ENCODE data around the gene ASB7.
"Not testable (repeated sequence)": the region's sequence is repeated elsewhere in the genome, so short reads cannot be mapped to it uniquely, and the experiment has no call there.

The ASB7 gene, protein sequence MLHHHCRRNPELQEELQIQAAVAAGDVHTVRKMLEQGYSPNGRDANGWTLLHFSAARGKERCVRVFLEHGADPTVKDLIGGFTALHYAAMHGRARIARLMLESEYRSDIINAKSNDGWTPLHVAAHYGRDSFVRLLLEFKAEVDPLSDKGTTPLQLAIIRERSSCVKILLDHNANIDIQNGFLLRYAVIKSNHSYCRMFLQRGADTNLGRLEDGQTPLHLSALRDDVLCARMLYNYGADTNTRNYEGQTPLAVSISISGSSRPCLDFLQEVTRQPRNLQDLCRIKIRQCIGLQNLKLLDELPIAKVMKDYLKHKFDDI

DNA sequence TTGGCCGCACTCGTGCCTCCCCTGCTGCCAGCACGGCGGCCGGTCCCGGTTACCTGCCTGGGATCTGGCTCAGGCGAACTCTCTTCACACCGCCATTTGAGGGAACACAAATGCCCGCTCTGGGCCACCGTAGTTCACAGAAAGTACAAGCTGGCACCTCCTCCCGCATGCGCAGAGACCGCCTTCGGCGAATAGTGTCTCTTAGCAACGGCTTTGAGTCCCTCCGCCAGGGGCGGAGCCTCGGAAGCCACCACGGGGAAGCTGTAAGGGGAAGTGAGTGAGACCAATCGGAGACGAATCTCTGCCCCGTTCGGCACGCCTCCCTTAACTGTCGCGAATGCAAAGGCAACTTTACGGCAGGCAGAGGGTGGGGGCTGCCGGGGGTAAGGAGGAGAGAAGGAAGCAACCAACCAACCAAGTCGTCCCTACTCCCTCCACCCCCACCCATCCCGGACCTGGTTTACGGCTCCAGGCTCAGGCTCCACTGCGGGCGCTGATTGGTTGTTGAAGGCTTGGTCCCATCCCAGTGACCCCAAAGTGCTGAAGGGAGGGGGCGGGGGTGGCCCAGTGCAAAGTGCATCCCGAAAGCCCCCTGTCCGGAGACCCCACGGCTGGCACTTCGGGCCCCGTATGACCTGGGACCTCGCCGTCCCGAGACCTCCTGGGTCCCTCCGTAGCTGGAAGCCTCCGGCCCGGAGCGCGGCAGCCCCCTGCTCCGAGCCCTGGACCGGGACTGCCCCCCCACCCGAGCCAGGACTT lies at the start of gene ASB7, which contains the start of gene LINS1:
TSS of gene ASB7 (plus strand) at position 526 of the 759 bp plus-strand sequence. CDS start 9,628 bp downstream, outside the sequence.
TSS of gene LINS1 (minus strand) at position 121 of the 759 bp plus-strand sequence. CDS start 21,342 bp downstream, outside the sequence.
- peak; percentile 92 for DNase-seq (ENCODE audit: extremely low spot score, insufficient read length, low read depth)
- FAIRE-seq = peak; percentile 100

DNA sequence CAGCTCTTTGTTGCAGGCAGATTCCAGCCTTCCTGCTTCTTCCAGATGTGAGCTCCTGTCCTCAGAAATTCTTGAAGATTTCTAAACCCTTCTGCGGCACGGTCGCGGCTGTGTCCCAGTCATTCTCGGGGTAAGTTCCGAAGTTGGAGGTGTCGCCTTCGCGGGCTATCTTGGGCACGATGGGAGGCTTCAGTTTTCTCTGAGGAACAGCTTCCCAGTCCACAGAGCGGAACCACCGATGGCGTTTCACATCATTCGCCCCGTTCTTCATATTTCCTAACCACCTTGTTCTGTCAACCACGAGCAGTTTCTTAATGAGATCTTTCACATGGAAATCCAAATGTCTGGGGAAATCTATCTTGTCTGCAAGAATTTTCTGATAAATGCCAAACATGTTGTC lies 48.9 kb upstream of the ASB7 start:
- FAIRE-seq = no peak
- no peak for DNase-seq (ENCODE audit: extremely low spot score, insufficient read length, low read depth)

DNA sequence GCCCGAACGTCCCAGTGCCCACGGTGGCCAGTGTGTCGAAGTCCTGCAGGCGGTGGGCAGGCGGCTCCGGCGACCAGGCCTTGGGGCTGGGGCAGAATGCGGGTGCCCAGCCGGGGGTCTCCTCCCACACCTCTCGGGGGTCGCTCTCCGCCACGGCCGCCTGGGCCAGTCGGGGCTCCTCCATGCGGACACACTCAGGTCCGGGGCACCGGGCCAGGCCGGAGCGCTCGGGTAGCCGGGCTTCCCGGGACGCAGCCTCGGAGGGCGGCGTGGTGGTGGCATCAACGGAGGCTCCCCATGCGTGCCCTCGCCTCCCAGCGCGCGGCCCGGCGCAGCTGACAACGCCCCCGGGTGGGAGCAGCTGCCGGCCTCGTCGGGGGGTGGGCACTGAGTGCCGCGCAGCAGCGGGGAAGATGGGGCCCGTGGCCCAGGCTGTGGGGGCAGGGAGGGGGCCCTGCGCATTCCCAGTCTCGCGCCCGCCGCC lies 43.6 kb upstream of the ASB7 start:
- no peak for FAIRE-seq
- no peak for DNase-seq (ENCODE audit: extremely low spot score, insufficient read length, low read depth)

DNA sequence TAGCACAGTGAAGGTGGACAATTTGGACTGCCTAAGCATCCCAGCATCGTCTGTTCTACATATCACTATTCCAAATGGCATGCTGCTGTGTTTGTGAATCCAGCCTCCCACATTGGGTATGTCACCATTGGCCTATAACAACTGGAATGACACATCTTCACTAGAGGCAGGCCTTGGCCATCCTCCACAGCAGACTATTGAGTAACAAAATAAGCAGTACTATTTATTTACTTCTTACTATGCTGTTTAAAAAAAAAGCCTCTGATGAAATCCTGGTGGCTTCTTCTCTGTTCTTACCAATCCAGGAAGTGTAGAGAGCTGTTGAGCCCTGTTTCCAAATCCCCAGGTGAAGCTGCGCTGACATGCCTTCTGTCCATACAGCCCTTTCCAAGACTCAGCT lies 43.1 kb upstream of the ASB7 start:
- DNase-seq (ENCODE audit: extremely low spot score, insufficient read length, low read depth) (no peak), FAIRE-seq (no peak)

DNA sequence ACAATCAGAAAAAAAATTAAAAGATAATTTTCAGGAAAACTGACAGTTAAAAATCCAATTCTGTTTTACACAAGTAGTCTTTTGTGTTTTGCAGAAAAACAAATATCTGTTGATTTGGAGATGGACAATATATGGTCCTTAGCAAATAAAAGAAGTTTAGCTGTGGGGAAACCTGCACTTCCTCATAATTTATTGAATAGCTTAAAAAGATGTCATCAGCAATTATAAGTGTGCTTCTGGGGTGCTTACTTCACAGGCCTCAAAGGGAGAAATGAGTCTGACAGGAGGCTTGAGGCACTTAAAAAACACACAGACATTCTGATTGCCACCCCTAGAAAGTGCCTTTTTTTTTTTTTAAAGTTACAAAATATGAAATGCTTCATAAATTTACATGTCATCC lies 42.1 kb upstream of the ASB7 start:
- FAIRE-seq (no peak), DNase-seq (ENCODE audit: extremely low spot score, insufficient read length, low read depth) (no peak)

DNA sequence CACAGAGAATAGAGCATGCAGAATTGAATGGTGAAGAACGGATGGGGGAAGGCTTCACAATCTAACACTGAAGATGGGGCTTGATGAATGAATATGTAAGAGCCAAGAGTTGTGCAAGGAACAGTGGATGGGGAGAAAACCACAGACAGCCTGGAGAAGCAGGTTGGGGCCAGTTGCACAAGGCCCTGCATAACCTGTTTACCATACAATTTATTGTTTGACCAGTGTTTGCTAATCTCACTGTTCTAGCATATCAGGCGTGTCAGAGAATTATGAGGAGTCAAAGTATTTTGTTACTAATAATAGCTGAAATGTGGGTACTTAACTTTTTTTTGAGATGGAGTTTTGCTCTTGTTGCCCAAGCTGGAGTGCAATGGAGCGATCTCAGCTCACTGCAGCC lies 36.8 kb upstream of the ASB7 start:
- no peak for FAIRE-seq
- DNase-seq (ENCODE audit: extremely low spot score, insufficient read length, low read depth) = no peak

DNA sequence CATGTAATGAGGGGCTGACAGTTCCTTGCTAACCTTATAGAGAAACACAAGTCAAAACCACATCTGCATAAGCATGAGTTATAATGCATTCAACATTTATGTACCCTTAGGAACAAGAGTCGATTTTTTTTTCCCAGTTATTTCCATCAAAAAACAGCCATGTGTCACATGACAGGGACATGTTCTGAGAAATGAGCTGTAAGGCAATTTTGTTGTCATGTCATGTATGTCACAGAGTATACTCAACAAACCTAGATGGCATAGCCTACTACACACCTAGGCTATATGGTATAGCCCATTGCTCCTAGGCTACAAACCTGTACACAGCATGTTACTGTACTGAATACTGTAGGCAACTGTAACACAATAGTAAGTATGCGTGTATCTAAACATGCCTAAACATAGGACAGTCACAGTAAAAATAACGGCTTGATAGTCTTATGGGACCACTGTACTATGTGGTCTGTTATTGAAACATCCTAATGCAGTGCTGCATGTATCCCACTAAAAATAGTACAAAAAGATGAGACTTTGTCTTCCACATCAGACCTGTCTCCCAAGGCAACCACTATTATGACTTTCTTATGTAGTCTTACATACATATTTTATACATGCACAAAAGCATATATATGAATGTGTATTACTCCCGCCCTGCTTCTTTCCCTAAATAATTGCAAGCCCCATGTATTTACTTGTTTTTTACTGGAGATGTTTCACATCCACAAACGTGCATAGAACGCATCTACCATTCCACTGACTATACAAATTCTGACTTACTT lies 35.4 kb upstream of the ASB7 start:
- no peak for DNase-seq (ENCODE audit: extremely low spot score, insufficient read length, low read depth)
- FAIRE-seq = no peak

DNA sequence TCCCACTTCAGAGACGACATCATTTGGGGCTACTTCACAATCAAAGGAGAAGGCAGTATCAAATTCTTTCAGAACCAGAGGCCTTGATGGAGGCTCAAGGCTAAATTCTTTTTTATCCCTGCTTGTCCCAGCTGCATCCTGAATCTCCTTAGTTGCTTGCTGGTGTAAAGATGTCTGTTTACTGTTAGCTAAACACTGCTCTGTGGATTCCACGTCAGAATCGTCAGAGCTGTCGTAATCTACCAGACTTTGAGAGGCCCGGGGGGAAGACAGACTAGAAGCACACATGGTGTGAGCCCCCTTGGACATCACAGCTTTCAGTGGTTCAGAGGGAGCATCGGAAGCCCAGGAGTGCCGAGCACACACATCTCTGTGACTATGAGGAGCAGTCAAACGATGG lies 33.0 kb upstream of the ASB7 start:
- DNase-seq (ENCODE audit: extremely low spot score, insufficient read length, low read depth) (no peak), FAIRE-seq (no peak)

DNA sequence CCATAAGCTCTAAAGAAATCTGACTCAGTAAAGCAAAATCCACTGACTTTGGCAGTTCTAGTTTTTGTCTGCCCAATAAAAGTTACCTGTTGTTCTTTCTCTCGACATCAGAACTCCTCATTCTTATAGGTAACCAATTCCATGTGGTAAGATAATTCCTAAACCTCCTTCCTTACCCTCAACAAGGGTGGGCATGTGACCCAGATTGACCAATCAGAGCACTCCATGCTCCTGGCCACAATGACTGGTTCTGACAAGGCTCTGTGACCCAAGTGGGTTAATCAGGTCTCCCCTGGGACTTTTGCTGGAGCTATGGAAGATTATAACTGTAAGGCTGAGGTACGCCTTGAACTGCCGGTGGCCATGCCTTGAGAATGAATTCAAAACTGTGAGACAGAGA lies 32.1 kb upstream of the ASB7 start:
- DNase-seq (ENCODE audit: extremely low spot score, insufficient read length, low read depth) (no peak), FAIRE-seq (no peak)

DNA sequence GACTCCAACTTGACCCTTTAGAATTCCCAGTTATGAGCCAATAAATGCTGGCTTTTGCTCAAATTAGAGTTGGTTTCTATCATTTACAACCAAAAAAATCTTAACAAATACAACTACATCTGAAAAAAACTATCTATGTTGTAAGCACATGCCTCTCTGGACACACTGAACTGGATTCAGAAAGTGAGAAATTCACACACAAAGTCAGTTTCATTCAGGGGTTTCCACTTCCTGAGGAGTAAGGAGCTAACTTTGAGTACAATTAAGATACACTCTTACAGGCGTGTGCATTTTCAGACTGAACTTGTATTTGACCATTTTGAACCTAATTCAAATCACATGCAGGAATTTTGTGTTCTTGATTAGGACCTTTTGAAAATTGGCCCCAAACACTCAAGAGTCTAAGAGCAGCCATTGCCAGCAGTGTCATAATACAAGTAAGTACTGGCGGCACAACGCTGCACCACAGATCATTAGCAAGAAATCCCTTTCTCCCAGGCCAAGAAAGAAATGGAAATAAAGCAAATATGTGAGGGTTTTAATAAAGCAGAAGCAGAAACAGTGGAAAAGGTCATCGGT lies 31.6 kb upstream of the ASB7 start:
- no peak for FAIRE-seq
- no peak for DNase-seq (ENCODE audit: extremely low spot score, insufficient read length, low read depth)

DNA sequence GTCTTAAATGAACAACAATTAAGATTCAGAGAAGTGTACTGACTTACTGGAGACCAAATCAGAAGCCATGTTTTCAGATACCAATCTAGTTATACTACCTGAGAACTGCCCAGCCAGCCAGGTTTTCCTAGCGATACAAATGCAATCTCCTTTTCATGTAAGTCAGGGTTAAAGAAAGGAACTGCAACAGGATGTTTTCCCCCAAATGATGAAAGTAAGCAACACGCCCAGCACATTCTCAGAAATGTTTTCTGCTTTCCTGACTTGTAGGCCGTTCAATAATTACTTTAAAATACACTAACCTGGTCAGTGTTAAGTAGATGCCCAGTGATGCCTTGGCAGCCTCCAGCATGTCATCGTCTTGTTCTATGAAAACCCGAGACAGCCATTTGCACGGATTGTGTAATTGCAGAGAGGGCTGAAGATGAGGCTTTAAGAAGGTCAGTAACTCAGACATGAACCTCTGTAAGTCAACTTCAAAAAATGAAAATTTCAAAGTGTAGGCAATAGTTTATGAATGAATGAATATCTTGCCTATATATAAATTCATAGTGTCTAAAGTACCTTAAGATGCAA lies 30.7 kb upstream of the ASB7 start:
- no peak for FAIRE-seq
- DNase-seq (ENCODE audit: extremely low spot score, insufficient read length, low read depth) = no peak

DNA sequence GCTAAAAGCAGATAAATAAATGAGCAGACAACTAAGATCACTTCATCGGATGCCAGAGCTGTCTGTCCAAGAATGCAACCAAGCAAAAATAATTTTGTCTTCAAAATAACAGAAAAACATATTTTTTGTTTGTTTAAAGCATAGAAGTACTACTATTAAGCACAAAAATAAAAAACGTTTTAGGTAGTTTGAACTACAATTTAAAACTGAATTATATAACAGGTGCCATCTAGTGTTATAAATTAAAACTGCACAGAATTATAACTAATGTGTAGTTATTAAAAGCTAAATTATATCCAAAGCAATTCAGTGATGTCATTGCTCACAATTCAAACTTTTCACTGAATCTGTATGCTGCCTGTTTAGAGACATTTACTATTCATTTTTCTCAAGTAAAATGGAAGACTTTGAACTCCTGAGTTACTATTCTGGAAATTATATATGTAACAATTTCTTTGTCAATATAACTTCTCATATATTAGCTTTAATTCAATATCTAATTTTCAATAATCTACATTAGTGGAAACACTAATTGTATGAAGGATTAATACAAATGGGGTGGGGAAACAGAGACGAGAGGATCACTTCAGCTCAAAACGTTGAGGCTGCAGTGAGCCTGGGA lies 29.9 kb upstream of the ASB7 start:
- DNase-seq (ENCODE audit: extremely low spot score, insufficient read length, low read depth) (no peak), FAIRE-seq (peak; percentile 29)

DNA sequence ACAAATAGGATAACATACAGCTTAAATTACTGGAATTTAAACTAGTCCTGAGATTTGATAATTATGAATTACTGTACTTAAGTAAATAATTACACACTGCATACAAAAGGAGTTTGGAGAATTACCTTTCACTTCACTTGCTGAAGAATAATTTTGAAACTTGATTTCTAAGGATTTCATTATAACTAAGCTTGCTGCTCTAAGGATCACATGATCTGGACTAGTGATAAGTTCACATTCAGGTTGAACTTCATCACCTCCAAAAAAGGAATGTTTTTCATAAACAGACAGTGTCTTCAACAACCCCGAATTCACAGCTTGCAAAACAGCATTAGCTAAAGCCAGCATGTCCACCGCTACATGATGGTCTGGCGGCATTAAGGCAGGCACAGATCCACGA lies 28.9 kb upstream of the ASB7 start:
- DNase-seq (ENCODE audit: extremely low spot score, insufficient read length, low read depth) (no peak), FAIRE-seq (no peak)

DNA sequence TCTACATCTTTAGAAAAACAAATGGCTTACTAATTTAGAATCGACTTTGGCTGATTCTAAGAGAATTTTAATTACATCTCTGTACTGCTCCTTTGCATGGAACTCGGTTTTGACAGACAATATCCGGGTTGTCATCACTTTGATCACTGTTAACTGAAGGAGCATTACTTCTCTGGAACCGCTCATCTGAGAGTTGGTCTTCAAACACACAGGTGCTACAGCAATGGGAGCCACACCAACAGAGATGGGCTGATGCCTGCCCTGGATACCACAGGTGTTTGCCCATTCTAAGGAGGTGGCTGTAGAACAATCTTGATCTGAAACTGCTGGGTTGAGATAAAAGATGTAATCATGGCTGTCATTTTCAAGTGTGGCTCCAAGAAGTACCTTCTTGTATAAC lies 22.0 kb upstream of the ASB7 start:
- FAIRE-seq = no peak
- DNase-seq (ENCODE audit: extremely low spot score, insufficient read length, low read depth) = no peak

DNA sequence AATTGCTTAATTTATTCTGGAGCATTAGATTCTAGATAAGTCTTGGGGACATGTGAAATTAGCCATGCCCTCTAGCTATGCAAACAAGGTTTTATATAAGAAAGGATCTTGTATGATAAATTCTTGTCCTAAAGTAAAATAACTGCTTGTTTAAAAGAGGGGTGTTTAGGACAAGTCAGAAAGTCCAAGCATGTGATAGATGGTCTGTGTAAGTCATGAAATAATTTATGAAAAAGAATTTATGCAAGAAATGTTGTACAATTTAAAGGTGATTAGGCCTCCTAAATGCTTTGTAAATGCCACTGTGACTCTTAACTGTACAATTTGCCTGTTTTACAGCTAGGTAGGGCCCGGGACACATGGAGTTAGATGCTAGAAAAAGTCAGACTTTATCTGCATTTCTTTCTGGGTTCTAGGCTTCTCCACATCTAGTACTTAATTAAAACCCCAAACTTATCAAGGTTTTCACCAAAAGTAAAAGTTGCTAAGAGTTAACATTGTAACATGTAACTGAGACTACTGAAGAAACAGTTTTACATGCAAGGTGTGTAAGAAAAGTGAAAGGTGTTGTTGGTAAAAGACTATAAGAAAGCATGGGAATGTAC lies 13.6 kb upstream of the ASB7 start:
- DNase-seq (ENCODE audit: extremely low spot score, insufficient read length, low read depth) (no peak), FAIRE-seq (no peak)

DNA sequence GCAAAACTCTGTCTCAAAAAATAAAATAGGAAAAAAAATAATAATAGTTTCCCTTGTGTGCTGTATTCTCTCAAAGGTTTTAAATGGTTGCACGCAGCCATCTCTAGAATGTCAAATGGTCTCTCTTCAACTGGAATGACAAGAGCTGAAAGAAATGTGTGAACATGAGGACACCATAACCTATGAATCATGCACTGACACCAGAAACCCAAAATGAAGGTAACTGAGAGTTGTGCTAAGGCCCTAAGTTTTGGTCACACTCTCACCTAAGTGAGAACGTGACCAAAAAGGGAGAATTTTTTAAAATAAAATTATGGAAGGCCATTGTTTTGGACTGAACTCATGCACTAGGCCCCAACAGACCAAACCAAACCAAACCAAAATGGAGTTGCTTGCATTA lies 11.2 kb upstream of the ASB7 start:
- not testable (repeated sequence) for DNase-seq (ENCODE audit: extremely low spot score, insufficient read length, low read depth); FAIRE-seq

DNA sequence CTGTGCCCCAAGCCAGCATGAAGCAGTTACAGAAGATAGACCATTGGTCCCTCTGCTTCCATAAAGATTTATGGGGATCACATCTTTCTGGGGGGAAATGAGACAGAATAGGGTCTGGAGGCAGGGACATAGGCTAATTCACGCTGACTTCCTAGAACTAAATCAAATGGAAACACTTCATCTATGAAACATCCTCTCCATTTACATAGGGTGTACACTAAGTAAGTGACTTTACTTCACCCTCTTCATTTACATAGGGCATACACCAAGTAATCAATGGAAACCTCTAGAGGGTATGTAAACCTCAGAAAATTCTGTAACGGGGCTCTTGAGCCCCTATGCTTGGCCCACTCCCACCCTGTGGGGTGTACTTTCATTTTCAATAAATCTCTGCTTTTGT lies 10.6 kb upstream of the ASB7 start:
- DNase-seq (ENCODE audit: extremely low spot score, insufficient read length, low read depth) (no peak), FAIRE-seq (no peak)

DNA sequence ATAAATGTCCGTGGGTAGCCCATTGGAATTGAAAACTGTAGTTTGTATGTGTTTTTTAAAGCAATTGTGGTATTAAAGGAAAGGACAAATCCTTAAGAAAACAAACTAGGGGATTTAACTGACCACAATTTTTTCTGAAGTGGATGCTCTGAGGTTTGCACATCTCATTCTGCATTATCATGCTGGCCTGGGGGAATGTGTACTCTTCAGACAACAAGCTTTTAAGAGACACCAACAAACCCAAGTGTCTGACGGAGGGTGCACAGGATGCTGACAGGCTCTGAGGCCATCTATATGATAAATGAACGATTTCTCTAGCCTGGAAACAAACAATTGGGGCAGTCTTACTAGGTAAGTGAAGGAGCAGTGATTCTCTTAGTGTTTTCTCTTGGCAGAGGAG lies 9.5 kb upstream of the ASB7 start:
- no peak for FAIRE-seq

DNA sequence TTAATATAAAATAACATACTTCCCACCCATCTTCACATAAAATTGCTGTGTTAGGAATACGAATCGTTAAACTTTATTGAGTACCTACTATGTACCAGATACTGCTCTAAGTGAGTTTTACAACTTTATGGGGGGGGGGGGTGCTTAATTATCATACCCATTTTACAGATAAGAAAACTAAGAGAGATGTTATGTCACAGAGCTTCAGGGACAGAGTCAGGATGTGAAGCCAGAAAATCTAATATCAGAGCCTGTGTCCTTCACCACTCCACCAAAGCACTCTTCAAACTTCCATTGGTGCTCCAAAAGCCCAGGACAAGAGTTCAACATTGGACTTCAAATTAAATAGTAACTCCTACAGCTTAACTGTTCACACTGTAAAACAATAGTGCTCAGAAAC lies 9.0 kb upstream of the ASB7 start:
- DNase-seq (ENCODE audit: extremely low spot score, insufficient read length, low read depth) = no peak
- FAIRE-seq = no peak

More for the DNA sequence above, 9.5 kb upstream of the ASB7 start:
- DNase-seq (ENCODE audit: extremely low spot score, insufficient read length, low read depth) = no peak

Measured in GM18507 (cell line).